ENCODE data around the gene PI4K2B.
"Not testable (repeated sequence)": the region's sequence is repeated elsewhere in the genome, so short reads cannot be mapped to it uniquely, and the experiment has no call there.

PI4K2B gene

DNA sequence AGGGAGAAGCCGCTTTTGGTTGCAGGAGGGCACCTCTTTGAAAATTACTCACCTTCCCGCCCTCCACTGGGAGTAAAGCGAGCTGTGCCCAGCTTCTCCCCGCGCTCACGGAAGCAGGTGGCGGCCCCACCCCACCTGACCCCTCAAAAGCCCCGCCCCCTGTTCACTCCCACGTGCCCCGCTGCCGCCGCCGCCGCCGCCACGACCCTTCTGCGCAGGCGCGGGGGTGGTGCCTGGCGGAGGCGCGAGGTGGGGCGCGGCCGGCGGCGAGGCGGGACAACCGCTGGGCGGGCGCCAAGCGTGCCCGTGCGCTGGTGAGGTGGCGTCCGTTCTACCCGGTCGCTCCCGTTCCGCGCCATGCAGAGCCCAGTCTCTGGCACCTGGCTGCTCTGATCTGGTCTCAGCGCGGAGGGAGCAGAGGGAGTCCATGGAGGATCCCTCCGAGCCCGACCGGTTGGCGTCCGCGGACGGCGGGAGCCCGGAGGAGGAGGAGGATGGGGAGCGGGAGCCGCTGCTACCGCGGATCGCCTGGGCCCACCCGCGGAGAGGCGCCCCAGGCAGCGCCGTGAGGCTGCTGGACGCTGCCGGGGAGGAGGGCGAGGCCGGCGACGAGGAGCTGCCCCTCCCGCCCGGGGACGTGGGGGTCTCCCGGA lies at the start of gene PI4K2B:
Gene PI4K2B, plus strand, starts transcription at position 297 of the 653 bp plus-strand sequence. Its CDS starts 131 bp downstream, at position 428.
- DNase-seq, result peak; percentile 55 to 92

DNA sequence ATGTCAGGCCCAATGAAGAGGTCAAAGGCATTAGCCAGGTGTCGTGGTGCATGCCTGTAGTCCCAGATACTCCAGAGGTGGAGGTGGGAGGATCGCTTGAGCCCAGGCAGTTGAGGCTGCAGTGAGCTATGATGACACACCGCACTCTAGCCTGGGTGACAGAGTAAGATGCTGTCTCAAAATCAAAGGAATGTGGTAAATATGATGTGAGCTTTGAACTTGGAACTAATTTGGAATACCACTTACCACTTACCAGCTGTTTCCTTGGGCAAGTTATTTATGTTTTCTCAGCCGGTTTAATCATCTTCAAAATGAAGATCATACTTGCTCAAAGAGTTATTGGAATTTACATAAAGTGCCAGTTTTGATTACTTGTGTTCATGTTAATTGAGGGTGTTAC lies 49.8 kb upstream of the PI4K2B start:
- no peak for DNase-seq

DNA sequence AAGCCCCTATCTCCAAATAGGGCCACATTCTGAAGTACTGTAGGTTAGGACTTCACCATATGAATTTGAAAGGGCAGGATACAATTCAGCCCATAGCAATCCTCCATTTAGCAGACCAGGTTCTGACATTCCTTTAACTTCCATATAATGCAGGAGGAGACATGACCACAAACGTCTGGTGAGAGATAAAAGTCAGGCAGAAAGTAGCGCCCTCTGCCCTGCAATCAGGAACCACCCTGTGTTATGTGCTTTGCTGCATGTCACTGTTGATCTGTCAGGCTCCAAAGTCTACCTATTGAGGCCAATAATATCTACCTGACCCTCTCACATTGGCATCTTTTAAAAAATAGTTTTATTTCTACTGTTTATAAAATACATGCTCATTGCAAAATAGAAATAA lies 43.4 kb upstream of the PI4K2B start:
- DNase-seq, result no peak

DNA sequence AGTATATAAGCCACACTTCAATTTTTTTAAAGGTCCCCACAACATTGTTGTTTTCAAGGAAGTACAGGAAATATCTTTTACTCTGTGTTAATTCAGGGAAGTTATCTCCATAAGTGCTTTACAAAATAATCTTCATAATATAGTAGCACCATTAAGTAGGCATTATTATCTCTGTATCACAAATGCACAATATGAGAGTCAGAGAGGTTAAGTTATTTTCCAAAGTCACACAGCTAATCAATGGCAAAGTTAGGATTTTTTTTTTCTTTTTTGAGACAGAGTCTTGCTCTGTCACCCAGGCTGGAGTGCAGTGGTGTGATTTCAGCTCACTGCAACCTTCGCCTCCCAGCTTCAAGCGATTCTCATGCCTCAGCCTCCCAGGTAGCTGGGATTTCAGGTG lies 35.1 kb upstream of the PI4K2B start:
- no peak for DNase-seq

DNA sequence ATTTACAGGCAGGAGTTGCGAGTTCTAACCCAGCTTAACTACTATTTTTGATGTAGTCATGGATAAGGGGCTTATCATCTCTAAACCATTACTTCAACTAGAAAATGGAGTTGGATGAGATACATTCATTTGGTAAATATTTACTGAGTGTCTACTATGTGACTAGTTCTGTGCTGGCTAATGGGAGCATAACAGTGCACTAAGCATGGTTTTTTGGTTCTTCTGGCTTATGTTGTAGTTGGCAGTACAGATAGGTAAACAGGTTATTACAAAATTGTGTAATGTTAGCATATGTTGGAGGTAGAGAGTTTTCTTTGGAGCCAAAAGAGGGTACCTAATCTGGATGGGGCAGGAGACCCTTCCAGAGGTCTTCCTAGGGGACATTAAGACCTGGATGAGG lies 25.8 kb upstream of the PI4K2B start:
- no peak for DNase-seq

DNA sequence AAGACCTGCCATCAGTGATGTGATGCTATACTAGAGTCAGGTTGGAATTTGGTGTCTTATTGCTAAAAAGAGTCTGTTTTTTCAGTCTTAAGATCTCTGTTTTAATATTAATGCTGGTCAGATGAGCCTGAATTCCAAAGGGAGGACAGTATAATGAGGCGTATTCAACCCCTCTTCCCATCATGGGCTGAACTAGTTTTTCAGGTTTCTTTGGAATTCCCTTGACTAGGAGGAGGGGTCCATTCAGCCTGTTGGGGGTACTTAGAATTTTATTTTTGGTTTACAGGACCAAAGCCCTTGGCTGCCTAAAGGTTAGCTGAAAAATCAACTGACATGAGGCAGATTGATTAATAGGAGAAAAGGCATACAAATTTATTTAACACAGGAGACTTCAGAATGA lies 24.1 kb upstream of the PI4K2B start:
- DNase-seq, result no peak

DNA sequence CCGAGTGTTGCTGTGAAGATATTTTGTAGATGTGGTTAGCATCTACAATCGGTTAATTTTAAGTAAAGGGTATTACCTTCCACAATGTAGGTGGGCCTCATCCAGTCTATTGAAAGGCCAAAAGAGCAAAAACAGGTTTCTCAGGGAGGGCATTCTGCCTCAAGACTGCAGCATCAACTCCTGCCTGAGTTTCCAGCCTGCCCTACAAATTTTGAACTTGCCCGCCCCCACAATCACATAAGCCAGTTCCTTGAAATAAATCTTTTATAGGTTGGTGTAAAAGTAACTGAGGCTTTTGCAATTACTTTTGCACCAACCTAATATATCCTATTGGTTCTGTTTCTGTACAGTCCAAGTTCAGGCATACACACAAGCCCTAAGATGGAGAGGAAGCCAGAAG lies 22.1 kb upstream of the PI4K2B start:
- no peak for DNase-seq

DNA sequence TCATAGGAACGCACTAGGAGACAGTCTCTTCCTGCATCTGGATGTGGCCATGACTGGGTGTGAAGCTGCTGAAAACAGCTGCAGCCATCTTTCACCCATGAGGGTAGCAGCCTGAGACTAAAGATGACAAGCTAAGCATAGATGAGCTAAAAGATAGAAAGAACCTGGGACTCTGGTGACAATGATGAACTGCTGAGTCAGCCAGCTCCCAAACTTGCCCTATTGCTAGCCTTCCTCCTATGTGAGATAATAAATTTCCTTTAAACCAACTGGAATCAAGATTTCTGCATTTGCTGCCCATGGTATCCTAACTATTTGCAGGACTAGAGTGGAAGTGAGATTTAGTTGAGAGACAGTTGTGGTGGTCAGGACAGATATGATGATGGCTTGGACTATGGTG lies 21.0 kb upstream of the PI4K2B start:
- DNase-seq, result no peak

DNA sequence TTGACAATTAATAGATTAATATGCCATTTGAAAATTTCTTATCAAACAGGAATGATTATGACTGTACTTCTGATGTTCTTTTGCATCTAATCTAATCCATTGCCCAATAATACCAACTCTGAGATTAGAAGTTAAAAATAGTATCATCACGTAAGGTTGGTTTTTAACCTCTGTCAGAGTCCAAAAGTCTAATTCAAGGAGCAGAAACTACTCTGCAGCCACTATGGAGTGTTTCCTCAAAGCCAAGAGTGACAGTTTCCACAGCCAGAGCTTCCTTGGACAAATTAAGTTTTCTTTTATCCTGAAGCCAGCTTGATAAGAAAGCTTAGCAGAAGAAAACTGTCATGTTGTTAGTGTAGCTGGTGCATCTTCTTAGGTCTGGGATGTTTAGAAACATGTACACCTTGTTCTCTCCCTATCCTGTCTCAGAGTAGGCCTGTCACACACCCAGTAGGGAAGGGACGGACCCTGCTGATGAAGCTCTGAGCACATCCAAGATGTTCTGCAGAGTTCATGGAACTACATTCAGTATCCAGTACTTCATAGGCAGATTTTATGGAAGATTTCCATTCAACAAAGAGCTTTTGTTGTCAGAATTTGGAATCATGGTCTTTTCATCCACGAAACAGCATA lies 20.4 kb upstream of the PI4K2B start:
- DNase-seq, result no peak

DNA sequence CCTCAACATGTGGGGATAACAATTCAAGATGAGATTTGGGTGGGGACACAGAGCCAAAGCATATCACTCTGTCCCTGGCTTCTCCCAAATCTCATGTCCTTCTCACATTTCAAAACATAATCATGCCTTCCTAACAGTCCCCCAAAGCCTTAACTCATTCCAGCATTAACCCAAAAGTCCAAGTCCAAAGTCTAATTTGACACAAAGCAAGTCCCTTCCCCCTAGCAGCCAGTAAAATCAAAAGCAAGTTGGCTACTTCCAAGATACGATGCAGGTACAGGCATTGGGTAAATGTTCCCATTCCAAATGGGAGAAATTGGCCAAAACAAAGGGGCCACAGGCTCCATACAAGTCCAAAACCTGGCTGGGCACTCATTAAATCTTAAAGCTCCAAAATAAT lies 19.1 kb upstream of the PI4K2B start:
- not testable (repeated sequence) for DNase-seq

DNA sequence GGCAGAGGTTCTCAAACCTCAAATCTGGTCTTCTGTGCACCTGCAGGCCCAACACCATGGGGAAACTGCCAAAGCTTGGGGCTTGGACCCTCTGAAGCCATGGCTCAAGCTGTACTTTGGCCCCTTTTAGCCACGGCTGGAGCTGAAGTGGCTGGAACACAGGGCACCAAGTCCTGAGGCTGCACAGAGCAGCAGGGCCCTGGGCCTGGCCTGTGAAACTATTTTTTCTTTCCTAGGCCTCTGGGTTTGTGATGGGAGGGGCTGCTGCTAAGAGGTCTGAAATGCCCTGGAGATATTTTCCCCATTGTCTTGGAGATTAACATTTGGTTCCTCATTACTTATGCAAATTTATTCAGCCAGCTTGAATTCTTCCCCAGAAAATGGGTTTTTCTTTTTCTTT lies 18.3 kb upstream of the PI4K2B start:
- no peak for DNase-seq

DNA sequence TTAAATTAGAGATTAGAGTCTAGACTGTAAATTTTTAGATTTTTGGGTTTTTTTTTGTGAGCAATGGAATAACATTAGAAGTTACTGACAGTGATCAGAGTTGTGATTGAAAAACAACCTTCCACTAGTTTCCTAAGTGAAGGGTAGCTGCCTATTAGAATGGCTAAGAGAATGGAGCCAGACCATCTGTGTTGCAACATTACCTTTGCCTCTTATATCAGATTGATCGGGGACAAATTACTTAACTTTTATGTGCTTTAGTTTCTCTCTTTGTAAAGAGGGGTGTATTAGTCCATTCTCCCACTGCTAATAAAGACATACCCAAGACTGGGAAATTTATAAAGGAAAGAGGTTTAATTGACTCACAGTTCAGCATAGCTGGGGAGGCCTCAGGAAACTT lies 12.5 kb upstream of the PI4K2B start:
- no peak for DNase-seq

DNA sequence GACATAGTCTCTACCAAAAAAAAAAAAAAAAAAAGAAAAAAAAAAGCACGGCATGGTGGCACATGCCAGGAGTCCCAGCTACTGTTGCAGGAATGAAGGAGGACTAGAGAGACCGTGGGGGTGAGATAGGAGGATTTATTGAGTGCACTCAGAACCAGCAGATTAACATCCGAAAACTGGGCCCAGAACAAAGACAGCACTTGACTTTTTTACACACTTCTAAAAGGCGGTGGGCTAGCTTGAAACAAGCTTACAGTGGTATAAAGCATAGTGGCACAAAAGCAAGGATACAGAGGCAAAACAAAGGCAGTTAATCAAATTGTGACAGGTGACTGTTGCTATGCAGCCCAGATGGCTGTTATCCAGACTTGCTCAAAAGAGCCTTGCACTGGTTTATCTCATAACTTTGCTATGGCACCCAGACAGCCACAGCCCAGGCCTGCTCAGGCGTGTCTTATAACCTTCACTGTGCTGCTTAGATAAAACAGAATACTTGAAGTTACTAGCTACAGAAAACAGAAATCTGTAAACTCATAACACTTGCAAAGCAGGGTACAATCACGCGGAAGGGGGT lies 9.9 kb upstream of the PI4K2B start:
- DNase-seq, result peak in 1 of 2 experiments; percentile 2

DNA sequence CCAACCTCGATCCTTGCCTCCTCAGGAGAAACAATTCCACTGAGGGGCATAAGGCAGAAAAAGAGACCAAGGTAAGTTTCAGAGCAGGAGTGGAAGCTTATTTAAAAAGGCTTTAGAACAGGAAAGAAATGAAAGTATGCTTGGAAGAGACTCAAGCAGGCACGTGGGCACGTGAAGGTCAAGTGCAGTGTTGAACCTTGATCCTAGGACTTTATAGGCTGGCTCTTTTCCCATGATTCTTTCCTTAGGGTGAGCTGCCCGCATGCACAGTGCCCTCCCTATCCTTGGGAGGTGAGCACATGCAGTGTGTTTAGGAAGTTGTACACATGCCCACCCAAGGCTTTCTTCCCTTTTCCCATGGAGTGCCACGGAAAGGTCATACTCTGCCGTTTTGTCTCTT lies 4.0 kb upstream of the PI4K2B start:
- no peak for DNase-seq

DNA sequence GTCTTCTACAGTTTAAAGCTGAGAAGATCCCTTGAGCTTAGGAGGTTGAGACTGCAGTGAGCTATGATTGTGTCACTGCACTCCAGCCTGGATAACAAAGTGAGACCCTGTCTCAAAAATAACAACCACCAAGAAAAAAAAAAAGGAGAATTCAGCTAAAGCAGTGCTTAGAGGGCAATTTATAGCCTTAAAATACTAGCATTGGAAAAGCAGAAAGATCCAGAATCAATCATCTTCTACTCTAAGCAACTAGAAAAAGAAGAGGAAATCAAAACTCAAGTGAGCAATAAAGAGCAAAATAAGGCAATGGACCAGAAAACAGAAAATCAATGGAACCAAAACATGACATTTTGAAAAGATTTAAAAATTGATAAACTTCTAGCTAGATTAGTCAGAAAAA lies 639 bp upstream of the PI4K2B start:
- DNase-seq, result no peak

DNA sequence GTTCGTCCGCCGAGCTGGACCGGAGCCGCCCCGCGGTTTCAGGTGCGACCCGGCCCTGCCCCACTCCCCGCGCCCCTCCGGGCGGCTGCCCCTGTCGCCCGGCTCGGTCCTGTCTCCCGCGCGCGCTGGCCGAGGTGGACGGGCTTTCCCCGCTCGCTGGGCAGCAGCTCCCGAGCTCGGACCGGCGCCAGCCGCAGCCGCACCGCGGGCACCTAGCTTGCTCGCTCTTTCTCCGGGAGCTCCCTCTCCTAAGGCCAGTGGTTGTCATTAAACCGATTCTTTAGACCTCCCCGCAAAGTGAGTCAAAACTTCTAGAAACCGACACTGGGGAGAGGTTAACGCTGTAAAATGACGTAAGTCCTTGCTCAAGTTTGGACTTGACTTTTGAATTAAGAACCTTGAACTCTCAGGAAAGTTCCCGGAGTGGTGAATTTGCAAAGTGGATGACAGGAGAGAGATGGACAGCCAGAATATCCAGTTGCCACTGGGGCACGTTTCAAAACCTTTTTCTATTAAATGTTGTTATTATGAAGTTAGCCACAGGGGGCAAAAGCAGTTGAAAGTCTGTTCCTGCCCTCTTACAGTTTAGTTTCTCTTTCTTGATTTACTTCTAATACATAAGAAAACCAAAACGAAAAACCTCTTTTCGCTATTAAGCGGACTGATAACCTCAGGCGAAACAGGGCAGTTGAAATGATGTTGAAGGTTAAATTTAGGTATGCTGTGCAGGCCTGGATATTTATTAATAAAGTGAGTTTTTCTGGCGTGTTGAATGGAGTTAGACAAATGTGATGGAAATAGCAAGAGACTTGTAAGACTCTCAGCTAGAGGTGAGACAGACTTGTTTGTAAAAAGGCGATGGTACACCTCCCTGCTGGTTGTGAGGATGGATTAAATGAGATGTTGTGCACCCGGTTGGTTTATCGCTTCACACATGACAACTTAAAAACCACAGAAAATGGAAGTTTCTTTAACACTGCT lies 847 bp downstream of the PI4K2B start:
- DNase-seq, result peak; percentile 27 to 43

DNA sequence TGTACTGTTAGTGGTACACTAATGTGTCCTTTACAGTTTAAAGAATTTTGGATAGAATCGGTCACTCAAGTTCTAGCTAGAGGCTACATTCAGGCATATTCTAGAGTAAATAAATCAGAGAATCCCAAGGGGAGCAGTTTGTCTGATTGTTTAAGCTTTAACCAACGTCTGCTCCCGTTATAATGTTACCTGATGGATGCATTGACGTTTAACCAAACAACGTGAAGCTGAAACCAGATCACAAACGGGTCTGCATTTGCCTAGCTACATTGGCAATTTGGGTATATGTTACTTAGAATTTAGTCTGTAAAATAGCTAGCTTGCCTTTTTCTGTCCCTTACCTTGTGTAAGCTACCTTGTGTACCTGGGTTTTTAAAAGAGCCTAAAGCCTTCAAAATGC lies 1.6 kb downstream of the PI4K2B start:
- DNase-seq, result no peak

DNA sequence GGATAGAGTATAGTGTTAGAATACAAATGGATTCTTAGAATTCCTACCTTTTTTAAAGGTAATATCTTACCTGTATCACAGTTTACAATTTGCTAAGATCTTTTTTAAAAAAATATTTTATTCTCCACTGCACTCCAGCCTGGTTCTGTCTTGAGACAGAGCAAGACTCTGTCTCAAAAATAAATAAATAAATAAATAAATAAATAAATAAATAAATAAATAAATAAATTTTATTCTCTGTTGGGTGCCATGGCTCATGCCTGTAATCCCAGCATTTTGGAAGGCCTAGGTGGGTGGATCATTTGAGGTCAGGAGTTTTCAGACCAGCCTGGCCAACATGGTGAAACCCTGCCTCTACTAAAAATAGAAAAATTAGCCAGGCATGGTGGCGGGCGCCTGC lies 2.2 kb downstream of the PI4K2B start:
- not testable (repeated sequence) for DNase-seq

DNA sequence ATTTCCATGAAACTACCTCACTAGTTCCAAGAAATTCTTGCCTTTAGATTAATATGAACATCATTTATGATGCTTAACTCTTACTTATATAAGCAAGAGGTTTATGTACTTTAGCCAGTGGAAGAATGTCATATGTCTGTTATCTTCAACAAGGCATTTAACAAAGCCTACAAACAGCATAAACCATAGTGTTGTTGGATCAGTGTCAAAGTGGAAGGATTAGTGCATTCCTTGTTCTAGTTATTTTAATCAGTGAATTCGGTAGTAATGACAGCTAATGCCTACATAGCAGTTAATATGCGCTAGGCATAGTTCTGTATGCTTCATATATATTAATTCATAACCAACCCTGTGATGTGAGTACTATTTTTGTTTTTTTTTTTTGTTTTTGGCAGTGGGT lies 3.1 kb downstream of the PI4K2B start:
- DNase-seq, result no peak

DNA sequence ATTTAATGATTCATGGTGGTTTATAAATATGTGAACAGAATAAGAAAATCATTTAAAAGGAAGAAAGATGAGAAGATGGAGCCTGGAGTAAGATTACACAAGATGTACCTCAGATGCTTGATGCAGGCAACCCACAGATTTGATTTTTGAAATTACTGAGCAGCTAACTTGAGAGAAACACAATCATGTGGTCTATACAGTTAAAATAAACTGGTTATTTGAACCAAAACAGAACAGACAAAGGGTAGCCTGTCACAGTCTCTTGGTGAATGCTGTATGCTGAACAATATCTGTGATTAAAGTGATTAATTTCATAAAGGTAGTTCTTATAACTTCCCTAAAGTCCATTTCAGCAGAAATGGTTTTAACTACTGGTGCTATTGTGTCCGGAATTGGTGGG lies 4.2 kb downstream of the PI4K2B start:
- no peak for DNase-seq

DNA sequence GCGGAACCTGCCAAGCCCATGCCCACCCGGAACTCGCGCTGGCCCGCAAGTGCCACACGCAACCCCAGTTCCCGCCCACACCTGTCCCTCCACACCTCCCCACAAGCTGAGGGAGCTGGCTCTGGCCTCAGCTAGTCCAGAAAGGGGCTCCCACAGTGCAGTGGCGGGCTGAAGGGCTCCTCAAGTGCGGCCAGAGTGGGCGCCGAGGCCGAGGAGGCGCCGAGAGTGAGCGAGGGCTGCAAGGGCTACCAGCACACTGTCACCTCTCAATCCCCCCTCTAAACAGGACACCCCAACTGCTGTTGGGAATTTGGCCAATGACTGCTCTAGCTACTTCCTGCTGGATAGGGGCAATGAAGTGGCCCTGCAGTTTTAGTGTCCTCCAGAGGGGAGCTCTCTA lies 5.7 kb downstream of the PI4K2B start:
- not testable (repeated sequence) for DNase-seq

DNA sequence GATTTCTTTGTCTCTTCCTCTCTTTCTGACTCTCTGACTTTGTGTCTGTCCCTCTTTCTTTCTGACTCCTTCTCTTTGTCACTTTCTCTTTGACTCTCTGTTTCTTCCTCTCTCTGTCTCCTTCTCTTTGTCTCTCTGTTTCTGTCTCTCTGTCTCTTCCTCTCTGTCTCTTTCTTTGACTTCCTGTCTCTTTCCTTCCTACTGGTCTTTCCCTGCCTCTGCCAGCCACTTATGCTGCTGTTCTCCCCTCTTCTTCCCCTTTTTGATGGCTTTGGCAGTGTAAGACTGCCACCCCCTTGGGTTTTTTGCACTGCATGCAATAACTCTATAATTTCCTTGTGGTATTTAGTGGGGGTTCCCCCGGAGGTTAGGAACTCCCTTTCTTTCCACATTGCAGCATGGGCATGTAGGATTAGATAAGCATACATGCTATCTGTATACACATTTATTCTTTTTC lies 6.9 kb downstream of the PI4K2B start:
- not testable (repeated sequence) for DNase-seq

DNA sequence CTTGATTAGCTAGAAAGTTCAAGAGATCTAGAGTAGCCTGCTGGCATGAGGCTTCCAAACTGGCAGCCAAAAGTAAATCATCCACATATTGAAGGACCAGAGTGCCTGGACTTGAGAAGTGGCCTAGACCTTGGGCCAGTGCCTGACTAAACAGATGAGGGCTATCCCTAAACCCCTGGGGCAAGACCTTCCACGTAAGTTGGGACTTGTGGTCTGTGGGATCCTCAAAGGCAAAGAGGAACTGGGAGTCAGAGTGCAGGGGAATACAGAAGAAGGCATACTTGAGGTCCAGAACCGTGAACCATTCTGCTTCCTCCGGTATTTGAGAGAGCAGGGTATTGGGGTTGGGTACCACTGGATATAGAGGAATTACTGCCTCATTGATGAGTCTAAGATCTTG lies 8.4 kb downstream of the PI4K2B start:
- DNase-seq, result not testable (repeated sequence)

Data from NCI-H446 (cell line).